GM19239 (cell line): Measurements from ENCODE around the gene GVQW3.
A peak's percentile ranks its signal among the peaks of the same experiment; 100 is the strongest.

Experiments used
- DNase-seq: peaks from one replicate; pipeline ENCODE4 v3.0.0; 2011; ENCODE audit warnings: low spot score; ENCODE audit not compliant: insufficient read length
- FAIRE-seq: peaks from 2 replicates; lab custom pipeline; 2011; peaks lifted over from hg19 to GRCh38; lab: Jason Lieb, UNC

GVQW3 gene

GRCh38 chr11:76444065-76444383, 62.9 kb downstream of the GVQW3 start:
- DNase-seq (no peak), FAIRE-seq (no peak)

- FAIRE-seq = peak; percentile 99
- peak; percentile 73 for DNase-seq
Measured at GRCh38 chr11:76444384-76445120, 63.4 kb downstream of the GVQW3 start, which contains the start of gene EMSY. Gene EMSY (plus strand): TSS chr11:76445018. CDS start chr11:76446939, 1,921 bp downstream.

DNA sequence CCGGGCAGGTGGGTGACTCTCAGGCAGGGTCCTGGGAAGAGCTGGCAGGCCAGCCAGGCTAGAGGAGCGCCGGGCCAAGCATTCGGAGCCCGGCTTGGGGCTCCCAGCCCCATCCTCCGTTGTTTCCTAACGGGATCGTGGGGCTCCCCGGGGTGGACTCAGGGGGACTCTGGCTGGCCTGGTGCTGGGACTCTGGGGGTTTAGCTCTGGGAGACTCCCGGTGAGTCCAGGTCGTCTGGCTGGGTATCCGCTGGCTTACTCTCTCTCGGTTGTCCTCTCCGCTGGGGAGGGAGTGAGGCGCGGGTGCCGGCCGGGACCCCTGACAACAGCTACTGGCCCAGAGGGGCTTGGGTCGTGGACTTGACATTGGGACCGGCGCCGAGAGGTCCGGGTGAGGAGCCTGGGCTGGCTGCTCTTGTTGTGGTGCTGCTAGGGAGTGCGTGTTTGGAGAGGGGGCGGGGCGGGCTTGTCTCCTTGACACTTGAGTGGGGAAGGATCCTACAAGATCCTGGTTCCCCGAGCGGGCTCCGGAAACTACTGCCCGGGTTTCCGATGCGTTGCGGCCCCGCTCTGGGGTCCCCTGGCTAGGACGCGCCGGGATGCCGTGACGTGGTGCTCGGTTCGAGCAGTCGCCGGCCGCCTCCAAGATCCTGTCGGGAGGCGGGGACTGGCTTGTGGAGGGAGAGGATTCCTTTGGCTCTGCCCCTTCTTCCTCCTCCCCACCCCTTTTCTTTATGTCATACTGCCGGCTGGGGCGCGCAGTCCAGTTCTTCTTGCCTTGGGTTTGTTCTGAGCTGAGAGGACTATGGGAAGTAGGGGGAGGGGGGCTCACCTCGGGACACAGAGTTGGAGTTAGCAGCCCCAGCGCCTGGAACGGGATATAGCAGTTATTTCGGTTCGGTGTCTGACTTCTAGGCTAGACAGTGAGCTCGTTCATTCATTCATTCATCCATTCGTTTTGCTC, 64.3 kb downstream of the GVQW3 start:
- DNase-seq (peak; percentile 14), FAIRE-seq (peak; percentile 47)

DNA sequence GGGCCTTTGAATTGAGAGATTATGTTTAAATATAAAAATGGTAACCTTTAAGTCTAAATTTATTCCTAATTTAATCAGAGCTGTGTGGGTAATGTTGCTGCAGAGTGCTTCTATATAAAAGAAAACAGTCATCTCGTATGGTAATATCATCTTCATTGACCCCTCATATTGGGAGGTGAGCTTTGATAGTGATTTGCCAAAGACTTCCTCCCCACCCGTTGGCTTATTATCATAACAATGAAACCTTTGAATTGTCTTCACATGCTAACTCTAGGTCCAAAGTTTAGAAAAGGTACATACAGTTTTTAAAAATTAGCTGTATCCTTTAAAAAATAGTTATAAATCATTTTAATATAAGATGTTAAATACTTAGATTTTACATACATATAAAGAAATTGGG, 67.4 kb downstream of the GVQW3 start:
- DNase-seq (no peak), FAIRE-seq (no peak)

DNA sequence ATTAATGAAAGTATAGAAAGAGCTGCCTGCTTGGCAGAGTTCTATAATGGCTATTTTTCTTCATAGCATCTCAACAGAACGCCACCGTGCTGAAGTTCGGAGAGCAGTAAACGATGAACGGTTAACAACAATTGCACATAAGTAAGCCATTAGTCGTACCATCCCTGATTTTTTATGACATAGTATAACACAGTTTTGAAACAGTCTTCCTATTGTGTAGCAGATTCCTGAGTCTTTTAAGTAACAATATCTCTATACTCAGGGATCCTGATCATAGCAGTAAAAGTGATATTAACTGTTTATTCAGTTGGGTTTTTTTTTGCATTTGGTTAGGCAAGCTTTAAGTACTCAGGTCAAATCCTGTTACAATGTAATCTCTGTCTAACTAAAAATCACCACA, 72.1 kb downstream of the GVQW3 start:
- no peak for DNase-seq
- FAIRE-seq = no peak

GRCh38 chr11:76455331-76455730, 74.2 kb downstream of the GVQW3 start:
- FAIRE-seq (no peak), DNase-seq (no peak)

DNA sequence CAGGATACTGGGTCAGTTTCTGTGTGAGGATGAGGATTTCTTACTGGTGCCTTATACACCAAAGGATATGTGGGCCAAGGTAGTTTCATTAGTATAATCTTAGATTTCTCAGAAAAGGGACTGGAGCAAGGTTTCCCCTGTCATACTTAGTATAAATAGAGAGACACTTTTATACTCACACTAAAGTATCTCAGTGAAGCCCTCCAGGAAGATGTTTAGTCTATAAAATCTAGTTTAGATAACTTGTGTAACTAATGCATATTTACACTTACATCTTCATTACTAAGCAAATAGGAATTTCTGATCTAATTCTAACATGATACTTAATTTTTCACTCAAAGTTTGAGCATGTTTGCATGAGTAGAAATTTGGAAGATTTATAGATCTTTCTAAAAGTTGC, 74.8 kb downstream of the GVQW3 start:
- FAIRE-seq (no peak), DNase-seq (no peak)

DNA sequence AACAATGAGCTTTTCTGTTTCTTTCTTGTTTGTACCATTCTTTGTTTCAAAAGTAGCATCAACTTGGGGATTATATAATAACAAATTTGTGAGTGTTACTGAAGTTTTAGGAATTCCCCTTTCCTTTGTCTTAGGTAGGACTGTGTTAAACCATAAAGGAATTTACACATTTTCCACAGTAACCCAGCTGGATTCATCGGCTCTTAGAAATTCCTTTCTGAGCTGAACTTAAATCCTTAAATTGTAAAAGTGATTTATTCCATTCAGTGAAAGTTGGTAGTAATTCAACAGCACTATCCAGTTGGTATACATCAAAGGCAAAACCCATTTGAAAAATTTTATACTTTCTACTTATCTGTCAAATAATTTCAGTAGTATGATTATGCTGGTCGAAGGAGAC, 75.4 kb downstream of the GVQW3 start:
- no peak for DNase-seq
- FAIRE-seq = no peak
